LoVo (cell line): ENCODE data around the gene SMARCA4.
"Not testable (repeated sequence)": the region's sequence is repeated elsewhere in the genome, so short reads cannot be mapped to it uniquely, and the experiment has no call there.

Source experiments
- DNase-seq: peaks from one replicate; pipeline ENCODE4 v3.0.0-alpha.2; 2016; ENCODE audit warnings: low spot score

The SMARCA4 gene

DNA sequence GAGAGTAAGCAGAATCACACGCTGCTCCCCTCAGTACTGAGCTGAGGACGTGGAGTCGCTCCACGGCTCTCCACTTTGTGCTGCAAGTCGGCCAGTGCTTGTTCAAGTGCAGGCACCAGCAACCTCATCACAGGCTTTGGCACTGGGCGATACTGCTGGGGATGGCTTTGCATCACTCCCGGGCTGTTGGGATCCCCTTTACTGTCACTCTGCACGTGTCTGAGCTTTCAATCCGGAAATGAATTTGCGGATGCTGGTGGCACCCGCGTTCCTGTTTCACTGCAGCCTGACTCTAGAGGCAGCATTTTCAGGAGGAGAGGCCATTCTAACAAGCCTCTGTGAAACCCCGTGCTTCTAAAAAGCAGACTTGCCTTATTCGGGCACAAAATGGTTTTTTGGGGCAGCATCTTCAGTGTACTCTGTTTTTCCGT lies 19.1 kb downstream of the SMARCA4 start:
- DNase-seq = no peak

DNA sequence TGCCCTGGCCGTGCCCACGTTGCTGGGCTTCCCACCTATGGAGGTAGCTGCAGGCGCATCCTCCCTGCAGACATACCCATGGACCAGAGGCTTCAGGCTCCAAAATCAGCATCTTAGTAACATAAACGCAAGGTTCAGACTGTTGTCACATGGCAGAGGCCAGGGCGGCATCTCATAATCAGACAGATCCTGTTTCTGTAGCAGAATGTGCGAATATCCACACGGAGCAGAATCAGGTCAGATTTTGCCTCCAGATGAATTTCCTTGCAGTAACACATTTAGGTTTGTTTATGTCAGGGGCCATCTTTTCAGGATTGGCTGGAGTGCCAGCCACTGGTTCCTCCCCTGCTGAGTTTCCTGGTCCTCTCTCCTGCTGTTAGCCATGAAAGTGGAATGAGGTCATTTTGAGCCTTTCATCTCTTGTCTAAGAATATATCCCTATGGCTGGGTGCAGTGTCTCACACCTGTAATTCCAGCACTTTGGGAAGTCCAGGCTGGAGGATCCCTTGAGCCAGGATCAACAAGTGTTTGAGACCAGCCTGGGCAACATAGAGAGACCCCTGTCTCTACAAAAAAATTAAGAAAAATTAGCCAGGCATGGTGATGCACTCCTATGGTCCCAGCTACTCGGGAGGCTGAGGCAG lies 20.5 kb downstream of the SMARCA4 start:
- no peak for DNase-seq

DNA sequence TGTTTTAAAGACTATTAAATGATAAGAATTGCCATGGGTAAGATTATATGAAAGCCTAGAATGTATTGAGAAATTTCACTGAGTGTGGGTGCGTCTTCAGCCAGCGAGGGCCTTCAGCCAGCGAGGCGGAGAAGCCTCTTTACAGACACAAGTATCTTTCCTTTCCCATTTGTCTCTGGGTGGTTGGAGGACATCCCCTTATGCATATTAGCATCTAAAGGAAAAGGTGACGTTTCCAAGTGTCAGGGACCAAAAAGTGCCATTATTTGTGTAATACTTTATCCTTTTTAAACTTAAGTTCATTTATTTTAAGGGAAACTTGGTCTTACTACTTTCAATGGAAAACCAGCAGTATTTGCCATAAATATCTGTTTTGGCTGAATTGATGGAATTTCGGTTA lies 22.2 kb downstream of the SMARCA4 start:
- no peak for DNase-seq

GRCh38 chr19:10984166-10984735 lies 23.4 kb downstream of the SMARCA4 start:
- DNase-seq = no peak

GRCh38 chr19:10985502-10985901 lies 24.7 kb downstream of the SMARCA4 start:
- DNase-seq = no peak

GRCh38 chr19:10986301-10987127 lies 25.7 kb downstream of the SMARCA4 start:
- DNase-seq = no peak

DNA sequence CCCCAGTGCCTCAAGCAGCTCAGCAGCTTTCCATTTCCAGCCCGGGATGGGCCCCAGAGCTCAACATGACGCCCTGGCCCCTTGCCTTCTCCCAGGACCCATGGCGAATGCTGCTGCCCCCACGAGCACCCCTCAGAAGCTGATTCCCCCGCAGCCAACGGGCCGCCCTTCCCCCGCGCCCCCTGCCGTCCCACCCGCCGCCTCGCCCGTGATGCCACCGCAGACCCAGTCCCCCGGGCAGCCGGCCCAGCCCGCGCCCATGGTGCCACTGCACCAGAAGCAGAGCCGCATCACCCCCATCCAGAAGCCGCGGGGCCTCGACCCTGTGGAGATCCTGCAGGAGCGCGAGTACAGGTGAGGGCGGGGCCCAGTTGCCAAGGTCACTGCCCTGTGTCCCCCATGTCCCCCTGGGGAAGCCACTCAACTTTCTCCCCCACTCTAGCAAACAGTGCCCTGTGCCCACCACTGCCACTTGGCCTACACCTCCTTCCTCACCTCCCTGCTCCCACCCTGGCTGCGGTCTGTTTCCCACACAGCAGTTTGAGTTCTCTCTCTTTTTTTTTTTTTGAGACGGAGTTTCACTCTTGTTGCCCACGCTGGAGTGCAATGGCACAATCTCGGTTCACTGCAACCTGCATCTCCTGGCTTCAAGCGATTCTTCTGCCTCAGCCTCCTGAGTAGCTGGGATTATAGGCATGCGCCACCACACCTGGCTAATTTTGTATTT lies 26.9 kb downstream of the SMARCA4 start:
- DNase-seq = no peak

- no peak for DNase-seq
These were observed 27.6 kb downstream of the SMARCA4 start for GRCh38 chr19:10988380-10988779.

DNA sequence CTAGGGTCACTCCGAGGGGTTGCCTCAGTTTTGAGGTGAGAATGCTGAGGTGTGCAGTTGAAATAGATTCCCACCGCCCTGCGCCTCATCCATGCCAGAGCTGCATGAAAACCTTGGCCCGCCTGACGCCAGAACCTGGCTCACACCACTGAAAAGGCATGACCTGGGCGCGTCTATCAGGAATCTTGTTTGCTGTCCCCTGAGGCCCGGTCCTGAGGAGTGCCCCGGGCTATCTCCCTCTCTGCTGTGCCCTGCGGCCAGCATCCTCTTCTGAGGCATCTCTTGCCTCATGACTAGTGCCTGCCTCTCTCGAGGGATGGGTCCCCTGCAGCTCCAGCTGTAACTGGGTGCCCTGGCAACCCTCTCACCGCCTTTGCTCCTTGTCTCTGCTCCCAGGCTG lies 28.1 kb downstream of the SMARCA4 start:
- DNase-seq = no peak

DNA sequence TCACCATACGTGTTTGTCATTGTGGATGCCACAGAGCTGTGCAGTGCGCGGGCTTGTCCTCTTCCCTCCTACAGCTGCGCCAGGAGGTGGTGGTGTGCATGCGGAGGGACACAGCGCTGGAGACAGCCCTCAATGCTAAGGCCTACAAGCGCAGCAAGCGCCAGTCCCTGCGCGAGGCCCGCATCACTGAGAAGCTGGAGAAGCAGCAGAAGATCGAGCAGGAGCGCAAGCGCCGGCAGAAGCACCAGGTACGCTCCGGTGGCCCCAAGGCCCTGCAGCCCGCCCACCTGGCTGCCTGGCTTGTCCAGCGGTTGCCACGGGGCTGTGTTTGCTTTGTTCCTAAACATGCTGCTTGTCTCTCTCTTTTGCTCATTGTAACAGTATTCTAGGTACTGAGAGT lies 30.2 kb downstream of the SMARCA4 start:
- DNase-seq = no peak

- DNase-seq = no peak
These were observed 30.8 kb downstream of the SMARCA4 start for GRCh38 chr19:10991521-10992081.

- not testable (repeated sequence) for DNase-seq
These were observed 31.3 kb downstream of the SMARCA4 start for GRCh38 chr19:10992174-10992573.

GRCh38 chr19:10995926-10996600 lies 35.2 kb downstream of the SMARCA4 start:
- no peak for DNase-seq

GRCh38 chr19:10998045-10998533 lies 37.3 kb downstream of the SMARCA4 start:
- no peak for DNase-seq

DNA sequence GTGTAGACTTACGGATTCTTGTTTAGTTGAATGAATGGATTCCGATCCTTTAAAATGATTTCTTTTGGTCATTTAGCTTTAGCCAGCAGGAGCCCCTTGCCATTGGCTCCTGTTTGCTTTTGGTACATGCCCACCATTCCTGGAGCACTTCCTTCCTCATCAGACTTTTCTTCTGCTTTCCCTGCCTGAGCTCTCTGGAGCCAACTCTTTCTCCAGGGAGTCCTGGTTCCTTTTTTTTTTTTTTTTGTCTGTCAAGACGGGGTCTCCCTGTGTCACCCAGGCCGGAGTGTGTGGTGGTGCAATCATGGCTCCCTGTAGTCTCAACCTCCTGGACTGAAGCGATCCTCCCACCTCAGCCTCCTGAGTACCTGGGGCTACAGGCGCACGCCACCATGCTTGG lies 37.8 kb downstream of the SMARCA4 start:
- DNase-seq = no peak

GRCh38 chr19:11005521-11005920 lies 44.7 kb downstream of the SMARCA4 start:
- DNase-seq = no peak

DNA sequence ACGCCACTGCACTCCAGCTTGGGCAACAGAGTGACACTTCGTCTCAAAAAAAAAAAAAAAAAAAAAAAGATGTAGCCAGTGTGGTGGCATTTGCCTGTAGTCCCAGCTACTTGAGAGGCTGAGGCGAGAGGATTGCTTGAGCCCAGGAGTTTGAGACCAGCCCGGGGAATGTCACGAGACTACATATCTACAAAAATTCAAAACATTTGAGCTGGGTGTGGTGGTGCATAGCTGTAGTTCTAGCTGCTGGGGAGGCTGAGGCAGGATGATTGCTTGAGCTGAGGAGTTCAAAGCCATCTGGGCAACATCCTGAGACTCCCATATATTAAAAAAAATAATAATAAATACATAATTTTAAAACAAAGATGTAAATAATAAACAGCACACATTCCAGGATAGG lies 46.6 kb downstream of the SMARCA4 start:
- no peak for DNase-seq

DNA sequence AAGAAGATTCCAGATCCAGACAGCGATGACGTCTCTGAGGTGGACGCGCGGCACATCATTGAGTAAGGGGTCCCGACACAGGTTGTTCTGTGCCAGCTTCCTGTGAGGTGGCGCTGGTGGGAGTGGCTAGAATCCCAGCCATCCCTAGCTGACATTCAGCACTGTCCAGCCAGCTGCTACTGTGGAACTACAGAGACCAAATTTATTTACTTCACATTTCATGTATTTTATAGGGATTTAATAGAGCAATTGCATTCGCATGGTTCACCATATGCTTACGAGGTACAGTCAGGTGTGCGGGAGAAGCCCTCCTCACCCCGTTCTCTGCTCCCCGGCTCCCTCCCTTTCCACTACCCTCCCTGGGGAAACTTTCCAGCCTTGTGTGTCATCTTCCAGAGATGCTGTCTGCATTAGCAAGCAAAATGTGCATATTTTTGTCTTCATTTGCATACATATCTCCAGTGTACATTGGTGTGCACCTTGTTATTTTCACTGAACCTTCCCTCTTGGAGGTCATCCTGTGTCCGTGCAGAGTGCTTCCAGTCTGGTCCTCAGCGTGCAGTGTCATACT lies 47.2 kb downstream of the SMARCA4 start:
- no peak for DNase-seq

- no peak for DNase-seq
These were observed 49.2 kb downstream of the SMARCA4 start for GRCh38 chr19:11010041-11010440.

GRCh38 chr19:11012507-11012906 lies 51.7 kb downstream of the SMARCA4 start:
- DNase-seq = no peak

GRCh38 chr19:11013771-11014170 lies 52.9 kb downstream of the SMARCA4 start:
- DNase-seq = no peak
